ENCODE data around the gene FCHSD2.

FCHSD2 gene

DNA sequence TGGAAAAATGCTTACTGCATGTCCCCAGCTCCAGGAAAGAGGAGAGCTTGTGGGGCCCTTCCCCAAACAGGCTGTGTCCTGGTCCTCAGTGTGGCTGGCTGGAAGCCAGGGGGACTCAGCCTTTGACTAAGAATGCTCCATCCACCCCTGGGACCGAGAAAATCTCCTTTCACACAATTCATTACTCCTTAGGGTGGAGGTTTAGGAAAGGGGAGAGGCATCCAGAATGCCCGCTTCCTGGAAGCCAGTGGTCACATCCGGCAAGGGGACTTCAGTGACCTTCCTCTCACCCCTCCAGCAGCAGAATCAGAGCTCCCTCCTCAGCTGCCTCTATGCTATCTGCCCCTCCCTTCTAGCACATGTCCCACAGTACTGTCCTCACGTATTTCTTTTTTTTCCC is 306.0 kb downstream of the FCHSD2 start:
- H3K4me3 ChIP-seq (ENCODE audit: low read length in 2 of 2) = no peak overlapping the region
- H3K9me3 ChIP-seq (ENCODE audit: control insufficient read depth in 2 of 2, low read length in 2 of 2) = no peaks in the 10 kb centered on the region
- H3K27me3 ChIP-seq (ENCODE audit: control insufficient read depth in 2 of 2, insufficient read depth in 2 of 2, low read length in 2 of 2) = no peaks in the 10 kb centered on the region
- peaks cover 7 to 8% of the 10 kb centered on the region in 2 donors for H3K4me1 ChIP-seq (ENCODE audit: control insufficient read depth in 2 of 2, insufficient read depth in 2 of 2, low read length in 2 of 2)
- no peak overlapping the region for H3K9ac ChIP-seq (ENCODE audit: low read depth in 1 of 2, low read length in 2 of 2)
- H3K27ac ChIP-seq (ENCODE audit: low read depth in 2 of 2, low read length in 2 of 2) = no peak overlapping the region
- H3K36me3 ChIP-seq (ENCODE audit: control insufficient read depth in 2 of 2, insufficient read depth in 2 of 2, low read length in 2 of 2) = peaks cover 5 to 31% of the 10 kb centered on the region in 2 donors

DNA sequence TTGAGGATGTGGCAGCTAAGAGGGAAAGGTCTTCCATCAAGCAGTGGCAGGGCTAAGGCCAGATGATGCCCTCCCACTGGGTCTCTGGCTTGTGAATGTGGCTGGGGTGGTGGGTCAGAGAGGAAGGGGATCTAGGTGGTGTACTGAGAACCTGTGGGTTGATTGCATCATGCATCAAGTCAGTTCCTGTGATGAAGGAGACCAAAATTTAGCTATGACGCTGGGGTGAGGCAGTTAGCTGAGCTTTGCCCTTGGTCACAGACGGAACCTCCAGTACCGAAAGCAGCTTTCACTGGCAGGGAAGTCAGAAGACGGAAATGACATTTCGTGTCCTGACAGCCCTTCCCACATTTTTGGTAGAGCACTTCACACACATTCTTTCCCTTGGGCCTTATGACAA is 307.2 kb downstream of the FCHSD2 start:
- H3K4me3 ChIP-seq (ENCODE audit: low read length in 2 of 2) = no peak overlapping the region
- H3K27me3 ChIP-seq (ENCODE audit: control insufficient read depth in 2 of 2, insufficient read depth in 2 of 2, low read length in 2 of 2) = no peaks in the 10 kb centered on the region
- H3K36me3 ChIP-seq (ENCODE audit: control insufficient read depth in 2 of 2, insufficient read depth in 2 of 2, low read length in 2 of 2) = peaks cover 3 to 20% of the 10 kb centered on the region in 2 donors
- H3K27ac ChIP-seq (ENCODE audit: low read depth in 2 of 2, low read length in 2 of 2) = peak overlapping the region; percentile 35 to 61
- no peaks in the 10 kb centered on the region for H3K9me3 ChIP-seq (ENCODE audit: control insufficient read depth in 2 of 2, low read length in 2 of 2)
- H3K9ac ChIP-seq (ENCODE audit: low read depth in 1 of 2, low read length in 2 of 2) = no peak overlapping the region
- peaks cover 7 to 8% of the 10 kb centered on the region in 2 donors for H3K4me1 ChIP-seq (ENCODE audit: control insufficient read depth in 2 of 2, insufficient read depth in 2 of 2, low read length in 2 of 2)

DNA sequence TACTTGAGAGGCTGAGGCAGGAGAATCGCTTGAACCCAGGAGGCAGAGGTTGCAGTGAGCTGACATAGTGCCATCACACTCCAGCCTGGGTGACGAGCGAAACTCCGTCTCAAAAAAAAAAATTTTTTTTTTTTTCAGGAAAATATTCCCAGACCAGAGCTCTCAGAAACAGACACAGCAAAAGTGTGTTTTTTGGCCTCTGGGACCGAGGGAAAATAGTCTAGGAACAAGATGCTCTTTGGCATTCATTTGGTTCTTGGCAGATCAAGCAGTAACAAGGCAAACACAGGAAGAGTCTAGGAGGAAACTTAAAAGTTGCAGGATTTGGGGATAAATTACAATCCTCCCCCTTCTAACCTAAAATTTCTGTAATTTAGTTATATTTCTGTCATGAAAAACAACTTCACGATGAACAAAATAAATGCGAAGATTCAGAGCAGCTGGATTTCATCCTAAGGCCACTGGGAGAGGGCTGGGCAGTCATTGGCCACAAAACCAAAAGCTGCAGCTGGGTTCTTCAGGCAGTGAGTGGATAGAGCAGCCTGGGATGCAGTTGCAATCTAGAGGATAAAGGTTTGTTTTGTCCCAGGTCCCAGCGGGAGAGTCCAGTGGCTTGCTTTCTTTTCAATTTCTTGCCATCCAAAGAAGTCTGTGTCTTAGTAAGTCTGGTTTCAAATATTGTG is 308.2 kb downstream of the FCHSD2 start:
- no peaks in the 10 kb centered on the region for H3K9me3 ChIP-seq (ENCODE audit: control insufficient read depth in 2 of 2, low read length in 2 of 2)
- H3K9ac ChIP-seq (ENCODE audit: low read depth in 1 of 2, low read length in 2 of 2) = no peak overlapping the region
- H3K36me3 ChIP-seq (ENCODE audit: control insufficient read depth in 2 of 2, insufficient read depth in 2 of 2, low read length in 2 of 2) = peaks cover 6 to 14% of the 10 kb centered on the region in 2 donors
- no peak overlapping the region for H3K4me3 ChIP-seq (ENCODE audit: low read length in 2 of 2)
- H3K4me1 ChIP-seq (ENCODE audit: control insufficient read depth in 2 of 2, insufficient read depth in 2 of 2, low read length in 2 of 2) = peaks cover 7 to 8% of the 10 kb centered on the region in 2 donors
- no peaks in the 10 kb centered on the region for H3K27me3 ChIP-seq (ENCODE audit: control insufficient read depth in 2 of 2, insufficient read depth in 2 of 2, low read length in 2 of 2)
- H3K27ac ChIP-seq (ENCODE audit: low read depth in 2 of 2, low read length in 2 of 2) = peak overlapping the region in 1 of 2 donors; percentile 13

DNA sequence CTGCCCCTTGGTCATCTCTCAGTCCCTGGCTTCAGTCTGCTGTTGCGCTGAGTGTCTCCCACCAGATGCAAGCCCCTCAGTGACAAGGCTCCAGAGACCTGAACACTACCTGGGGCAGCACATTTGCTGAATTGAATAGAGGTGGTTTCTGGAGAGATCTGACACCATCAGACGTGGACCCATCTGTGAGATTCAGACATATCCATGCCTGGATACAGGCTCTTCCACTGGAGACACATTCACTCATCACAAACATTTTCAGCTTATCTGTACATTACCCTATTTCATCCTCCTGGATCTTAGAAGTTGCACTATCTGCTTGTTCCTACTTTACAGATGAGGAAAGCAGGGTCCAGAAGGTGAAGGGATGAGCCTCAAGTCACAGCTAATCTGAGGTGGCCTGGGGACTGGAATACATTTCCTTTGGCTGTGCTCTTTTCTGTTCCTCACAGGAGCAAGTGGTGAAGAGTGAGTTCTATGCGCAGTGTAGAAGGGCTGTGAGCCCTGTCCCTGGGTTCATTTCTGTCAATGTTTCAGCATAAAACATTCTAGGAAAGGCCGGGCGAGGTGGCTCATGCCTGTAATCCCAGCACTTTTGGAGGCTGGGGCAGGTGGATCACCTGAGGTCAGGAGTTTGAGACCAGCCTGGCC is 308.9 kb downstream of the FCHSD2 start:
- Histone ChIP-seq H3K4me3 (ENCODE audit: low read length in 2 of 2) (no peak overlapping the region), H3K9ac (ENCODE audit: low read depth in 1 of 2, low read length in 2 of 2) (no peak overlapping the region), H3K27me3 (ENCODE audit: control insufficient read depth in 2 of 2, insufficient read depth in 2 of 2, low read length in 2 of 2) (no peaks in the 10 kb centered on the region), H3K27ac (ENCODE audit: low read depth in 2 of 2, low read length in 2 of 2) (peak overlapping the region in 1 of 2 donors; percentile 13), H3K4me1 (ENCODE audit: control insufficient read depth in 2 of 2, insufficient read depth in 2 of 2, low read length in 2 of 2) (peaks cover 7 to 8% of the 10 kb centered on the region in 2 donors), H3K36me3 (ENCODE audit: control insufficient read depth in 2 of 2, insufficient read depth in 2 of 2, low read length in 2 of 2) (peaks cover 6 to 17% of the 10 kb centered on the region in 2 donors), H3K9me3 (ENCODE audit: control insufficient read depth in 2 of 2, low read length in 2 of 2) (no peaks in the 10 kb centered on the region)

DNA sequence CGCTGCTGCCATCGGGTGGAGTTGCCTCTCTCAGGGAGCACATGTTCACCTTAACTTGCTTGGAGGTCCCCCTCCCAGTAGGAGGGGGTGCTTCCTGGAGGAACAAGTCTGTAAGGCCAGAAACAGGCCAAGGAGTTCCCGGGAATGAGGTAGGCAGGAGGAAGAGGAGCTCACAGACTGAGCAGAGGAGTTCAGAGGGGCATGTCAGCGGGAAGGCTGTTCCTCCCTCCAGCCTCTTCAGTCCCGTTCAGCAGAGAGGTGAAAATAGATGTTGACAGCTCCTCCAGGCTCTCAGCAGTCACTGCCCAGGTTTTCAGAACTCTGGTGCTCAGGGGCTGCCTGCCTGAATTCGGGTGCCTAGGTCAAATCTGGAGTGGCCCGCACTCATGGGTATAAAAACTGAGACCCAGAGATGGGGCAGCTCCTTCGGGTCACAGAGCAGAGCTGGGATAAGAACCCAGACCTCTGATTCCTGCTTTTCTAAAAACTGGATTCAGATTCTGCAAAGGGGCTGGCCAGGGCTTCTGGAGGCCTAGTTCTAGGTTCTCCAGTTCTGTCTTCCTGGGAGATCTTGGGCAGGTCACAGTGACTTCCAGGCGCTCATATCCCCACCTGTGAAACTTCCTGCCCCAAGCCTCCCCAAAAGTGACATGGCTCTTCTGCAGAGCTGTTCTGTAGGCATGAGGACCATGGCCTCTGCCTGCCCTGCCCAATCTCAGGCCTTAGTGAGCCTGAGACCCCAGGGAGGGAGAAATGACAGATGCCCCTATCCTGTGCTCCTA is 309.6 kb downstream of the FCHSD2 start:
- Histone ChIP-seq H3K9me3 (ENCODE audit: control insufficient read depth in 2 of 2, low read length in 2 of 2) (no peaks in the 10 kb centered on the region), H3K4me1 (ENCODE audit: control insufficient read depth in 2 of 2, insufficient read depth in 2 of 2, low read length in 2 of 2) (peaks cover 7 to 8% of the 10 kb centered on the region in 2 donors), H3K27ac (ENCODE audit: low read depth in 2 of 2, low read length in 2 of 2) (no peak overlapping the region), H3K27me3 (ENCODE audit: control insufficient read depth in 2 of 2, insufficient read depth in 2 of 2, low read length in 2 of 2) (no peaks in the 10 kb centered on the region), H3K36me3 (ENCODE audit: control insufficient read depth in 2 of 2, insufficient read depth in 2 of 2, low read length in 2 of 2) (peaks cover 3 to 11% of the 10 kb centered on the region in 2 donors), H3K9ac (ENCODE audit: low read depth in 1 of 2, low read length in 2 of 2) (no peak overlapping the region), H3K4me3 (ENCODE audit: low read length in 2 of 2) (no peak overlapping the region)

DNA sequence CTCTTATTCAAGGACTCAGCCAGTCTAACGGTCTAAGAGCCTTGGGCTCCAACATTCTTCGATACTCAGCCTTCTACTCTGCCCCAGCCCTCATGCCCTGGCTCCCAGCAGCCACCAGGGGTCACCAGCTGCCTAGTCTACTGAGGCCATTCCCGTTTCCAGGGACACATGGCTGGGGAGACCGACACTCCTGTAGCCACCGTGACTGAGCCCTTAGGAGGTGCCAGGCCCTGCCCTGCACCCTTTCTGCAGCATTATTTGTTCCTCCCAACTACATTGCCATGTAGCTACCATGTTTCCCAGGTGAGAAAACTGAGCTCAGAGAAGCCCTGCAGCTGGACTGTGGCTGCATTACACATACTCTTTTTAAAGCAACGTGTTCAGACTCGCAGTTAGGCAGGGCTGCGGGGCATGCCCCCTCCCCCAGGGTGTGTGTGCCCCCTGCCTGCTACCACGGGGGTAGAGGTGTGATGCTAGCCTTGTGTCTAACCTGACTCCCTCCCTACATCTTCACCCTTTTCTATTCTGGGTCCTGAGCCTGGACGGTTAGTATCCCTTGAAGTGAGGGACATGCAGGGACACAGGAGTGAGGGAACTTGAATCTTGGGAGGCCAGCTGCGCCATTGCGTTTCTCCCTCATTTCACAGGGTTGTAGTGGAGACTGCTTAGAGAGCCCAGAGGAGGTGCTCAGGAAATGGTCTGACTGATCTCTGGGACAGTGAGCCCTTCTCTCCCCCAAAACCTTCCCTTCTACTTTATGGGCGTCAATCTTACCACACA is 310.4 kb downstream of the FCHSD2 start:
- Histone ChIP-seq H3K4me1 (ENCODE audit: control insufficient read depth in 2 of 2, insufficient read depth in 2 of 2, low read length in 2 of 2) (peaks cover 7 to 8% of the 10 kb centered on the region in 2 donors), H3K9ac (ENCODE audit: low read depth in 1 of 2, low read length in 2 of 2) (no peak overlapping the region), H3K27ac (ENCODE audit: low read depth in 2 of 2, low read length in 2 of 2) (no peak overlapping the region), H3K9me3 (ENCODE audit: control insufficient read depth in 2 of 2, low read length in 2 of 2) (no peaks in the 10 kb centered on the region), H3K27me3 (ENCODE audit: control insufficient read depth in 2 of 2, insufficient read depth in 2 of 2, low read length in 2 of 2) (no peaks in the 10 kb centered on the region), H3K4me3 (ENCODE audit: low read length in 2 of 2) (no peak overlapping the region), H3K36me3 (ENCODE audit: control insufficient read depth in 2 of 2, insufficient read depth in 2 of 2, low read length in 2 of 2) (peaks cover 3 to 9% of the 10 kb centered on the region in 2 donors)

DNA sequence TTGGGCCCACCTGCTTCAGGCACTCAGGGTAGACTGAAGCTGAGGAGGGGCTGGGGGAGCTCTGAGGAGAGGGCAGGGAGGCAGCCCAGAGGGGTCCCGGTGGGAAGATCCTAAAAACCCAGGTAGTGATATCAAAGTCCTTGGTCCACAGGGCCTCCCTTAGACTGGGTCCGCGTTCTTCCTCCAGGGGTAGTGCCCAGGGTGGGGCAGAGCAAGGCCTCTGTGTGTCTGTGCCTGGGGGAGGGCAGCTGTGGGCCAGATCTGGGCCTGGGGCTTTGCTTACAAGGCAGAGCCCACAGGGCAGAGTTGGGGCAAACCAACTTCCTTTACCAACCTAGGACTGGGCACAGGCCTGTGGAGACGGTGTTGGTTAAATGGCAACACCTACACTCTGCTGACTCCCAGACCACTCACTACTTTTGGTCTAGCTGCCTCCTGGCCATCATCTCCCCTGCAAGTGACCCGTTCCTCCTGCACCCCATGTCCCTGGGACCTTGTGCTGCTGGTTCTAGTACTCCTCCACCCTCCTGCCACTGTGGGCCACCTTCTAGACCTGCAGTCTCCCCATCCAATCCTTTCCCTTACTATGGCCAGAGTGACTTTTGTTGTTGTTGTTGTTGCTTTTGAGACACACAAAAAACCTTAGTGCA is 312.1 kb downstream of the FCHSD2 start:
- peaks cover 5 to 7% of the 10 kb centered on the region in 2 donors for H3K4me1 ChIP-seq (ENCODE audit: control insufficient read depth in 2 of 2, insufficient read depth in 2 of 2, low read length in 2 of 2)
- H3K4me3 ChIP-seq (ENCODE audit: low read length in 2 of 2) = no peak overlapping the region
- peaks cover 3 to 11% of the 10 kb centered on the region in 2 donors for H3K36me3 ChIP-seq (ENCODE audit: control insufficient read depth in 2 of 2, insufficient read depth in 2 of 2, low read length in 2 of 2)
- no peak overlapping the region for H3K9ac ChIP-seq (ENCODE audit: low read depth in 1 of 2, low read length in 2 of 2)
- no peaks in the 10 kb centered on the region for H3K9me3 ChIP-seq (ENCODE audit: control insufficient read depth in 2 of 2, low read length in 2 of 2)
- H3K27me3 ChIP-seq (ENCODE audit: control insufficient read depth in 2 of 2, insufficient read depth in 2 of 2, low read length in 2 of 2) = no peaks in the 10 kb centered on the region
- H3K27ac ChIP-seq (ENCODE audit: low read depth in 2 of 2, low read length in 2 of 2) = no peak overlapping the region

DNA sequence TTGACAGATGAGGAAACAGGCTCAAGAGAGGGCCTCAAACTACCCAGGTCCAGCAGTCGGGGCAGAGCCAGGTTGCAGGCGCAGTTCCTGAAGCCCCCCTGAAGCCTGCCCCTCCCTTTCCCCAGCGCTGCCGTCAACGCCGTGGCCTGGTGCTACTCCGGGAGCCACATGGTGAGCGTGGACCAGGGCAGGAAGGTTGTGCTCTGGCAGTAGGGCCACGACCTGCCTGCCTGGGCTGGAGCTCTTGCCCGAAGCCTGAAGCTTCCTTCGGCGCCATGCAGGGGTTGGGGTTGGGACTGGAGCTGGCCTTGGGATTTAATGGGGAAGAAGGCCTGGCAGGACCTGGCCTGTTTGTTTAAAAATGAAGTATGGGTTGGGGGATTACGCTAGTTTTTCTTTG is 312.9 kb downstream of the FCHSD2 start:
- H3K27ac ChIP-seq (ENCODE audit: low read depth in 2 of 2, low read length in 2 of 2) = no peak overlapping the region
- H3K36me3 ChIP-seq (ENCODE audit: control insufficient read depth in 2 of 2, insufficient read depth in 2 of 2, low read length in 2 of 2) = peaks cover 3 to 11% of the 10 kb centered on the region in 2 donors
- no peaks in the 10 kb centered on the region for H3K27me3 ChIP-seq (ENCODE audit: control insufficient read depth in 2 of 2, insufficient read depth in 2 of 2, low read length in 2 of 2)
- H3K9me3 ChIP-seq (ENCODE audit: control insufficient read depth in 2 of 2, low read length in 2 of 2) = no peaks in the 10 kb centered on the region
- no peak overlapping the region for H3K9ac ChIP-seq (ENCODE audit: low read depth in 1 of 2, low read length in 2 of 2)
- peaks cover 5 to 7% of the 10 kb centered on the region in 2 donors for H3K4me1 ChIP-seq (ENCODE audit: control insufficient read depth in 2 of 2, insufficient read depth in 2 of 2, low read length in 2 of 2)
- no peak overlapping the region for H3K4me3 ChIP-seq (ENCODE audit: low read length in 2 of 2)

DNA sequence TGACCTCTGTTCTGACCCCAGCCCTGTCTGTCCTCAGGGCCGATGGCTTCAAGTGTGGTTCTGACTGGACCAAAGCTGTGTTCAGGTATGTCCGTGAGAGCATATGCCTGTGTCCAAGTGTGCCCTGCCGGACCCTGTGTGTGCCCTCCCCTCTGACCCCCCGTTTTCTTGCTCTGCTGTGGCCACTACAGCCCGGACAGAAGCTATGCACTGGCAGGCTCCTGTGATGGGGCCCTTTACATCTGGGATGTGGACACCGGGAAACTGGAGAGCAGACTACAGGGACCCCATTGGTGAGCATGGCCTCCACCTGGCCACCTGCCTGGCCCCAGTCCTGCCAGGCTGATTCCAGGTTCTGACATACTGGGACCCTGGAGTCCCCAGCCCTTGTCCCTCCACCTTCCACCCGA is 313.4 kb downstream of the FCHSD2 start:
- Histone ChIP-seq H3K27me3 (ENCODE audit: control insufficient read depth in 2 of 2, insufficient read depth in 2 of 2, low read length in 2 of 2) (no peaks in the 10 kb centered on the region), H3K27ac (ENCODE audit: low read depth in 2 of 2, low read length in 2 of 2) (no peak overlapping the region), H3K4me1 (ENCODE audit: control insufficient read depth in 2 of 2, insufficient read depth in 2 of 2, low read length in 2 of 2) (peaks cover 5 to 7% of the 10 kb centered on the region in 2 donors), H3K36me3 (ENCODE audit: control insufficient read depth in 2 of 2, insufficient read depth in 2 of 2, low read length in 2 of 2) (peaks cover 3 to 11% of the 10 kb centered on the region in 2 donors), H3K9me3 (ENCODE audit: control insufficient read depth in 2 of 2, low read length in 2 of 2) (no peaks in the 10 kb centered on the region), H3K4me3 (ENCODE audit: low read length in 2 of 2) (no peak overlapping the region), H3K9ac (ENCODE audit: low read depth in 1 of 2, low read length in 2 of 2) (no peak overlapping the region)

Measured in mucosa of rectum (tissue), 2 donors.